OCI-LY1 (cell line): ENCODE results near the gene PAGR1.
"Not testable (repeated sequence)": the region's sequence is repeated elsewhere in the genome, so short reads cannot be mapped to it uniquely, and the experiment has no call there.

ENCODE experiments used
- H2AFZ ChIP-seq: fragments of 200-600 bp; sonication (generic), shearing (Covaris generic); 2 replicates; pipeline ENCODE4 v1.6.0; 2014; ENCODE audit warnings: antibody characterized with exemption, mild to moderate bottlenecking, low read length
- H3F3A ChIP-seq: fragments of 200-600 bp; sonication (generic), shearing (Covaris generic); 2 replicates; pipeline ENCODE4 v1.6.0; 2014; ENCODE audit warnings: mild to moderate bottlenecking, antibody characterized with exemption, low read length, moderate library complexity; ENCODE audit not compliant: insufficient read depth
- H3K27ac ChIP-seq: fragments of 200-600 bp; sonication (generic); 2 replicates; pipeline ENCODE4 v1.5.1; 2014; ENCODE audit warnings: low read length, mixed run types, mild to moderate bottlenecking, low read depth; ENCODE audit not compliant: poor library complexity, severe bottlenecking
- H3K27me3 ChIP-seq: fragments of 200-600 bp; sonication (generic); 2 replicates; pipeline ENCODE4 v1.6.0; 2014; ENCODE audit warnings: antibody characterized with exemption, mild to moderate bottlenecking, low read length, moderate library complexity; ENCODE audit not compliant: insufficient read depth
- H3K36me3 ChIP-seq: fragments of 200-600 bp; sonication (generic); 2 replicates; pipeline ENCODE4 v1.6.1; 2014; ENCODE audit warnings: mild to moderate bottlenecking, antibody characterized with exemption, low read length, moderate library complexity, mixed read lengths; ENCODE audit not compliant: insufficient read depth
- H3K4me1 ChIP-seq: fragments of 200-600 bp; sonication (generic); 2 replicates; pipeline ENCODE4 v1.5.1; 2014; ENCODE audit warnings: mild to moderate bottlenecking, low read length, moderate library complexity; ENCODE audit not compliant: insufficient read depth, severe bottlenecking
- H3K4me2 ChIP-seq: fragments of 200-600 bp; sonication (generic), shearing (Covaris generic); 2 replicates; pipeline ENCODE4 v1.6.1; 2014; ENCODE audit warnings: low read length
- H3K4me3 ChIP-seq: fragments of 200-600 bp; sonication (generic); 2 replicates; pipeline ENCODE4 v1.5.1; 2014; ENCODE audit warnings: low read length, low read depth, mild to moderate bottlenecking, mixed read lengths; ENCODE audit not compliant: poor library complexity, severe bottlenecking
- H3K79me2 ChIP-seq: fragments of 200-600 bp; shearing (Covaris generic); 2 replicates; pipeline ENCODE4 v1.6.1; 2016; ENCODE audit warnings: mixed run types, low read length, mixed read lengths; ENCODE audit not compliant: insufficient read depth
- H3K9ac ChIP-seq: fragments of 200-600 bp; sonication (generic), shearing (Covaris generic); 2 replicates; pipeline ENCODE4 v1.6.1; 2014; ENCODE audit warnings: mild to moderate bottlenecking, low read length, mixed read lengths
- H3K9me2 ChIP-seq: fragments of 200-600 bp; sonication (generic), shearing (Covaris generic); 2 replicates; pipeline ENCODE4 v1.6.1; 2014; ENCODE audit warnings: low read depth, mild to moderate bottlenecking, low read length, mixed read lengths
- H3K9me3 ChIP-seq: fragments of 200-600 bp; shearing (Covaris generic); 2 replicates; pipeline ENCODE4 v1.6.1; 2014; ENCODE audit warnings: low read length, mixed read lengths
- H4K20me1 ChIP-seq: fragments of 200-600 bp; sonication (generic), shearing (Covaris generic); 2 replicates; pipeline ENCODE4 v1.6.0; 2016; ENCODE audit warnings: mild to moderate bottlenecking, low read length; ENCODE audit not compliant: insufficient read depth
- CTCF ChIP-seq: fragments of 200-600 bp; sonication (generic), shearing (Covaris generic); IDR thresholded peaks from 2 replicates; pipeline ENCODE4 v1.5.1; 2017; ENCODE audit warnings: mild to moderate bottlenecking, antibody characterized with exemption, low read length, moderate library complexity, mixed read lengths
- EZH2 ChIP-seq: fragments of 200-600 bp; sonication (generic), shearing (Covaris generic); IDR thresholded peaks from 2 replicates; pipeline ENCODE4 v1.8.0; 2017; ENCODE audit warnings: borderline replicate concordance, mixed run types, mild to moderate bottlenecking, antibody characterized with exemption, low read length, moderate library complexity, mixed read lengths

Gene PAGR1

GRCh38 chr16:29775742-29776408 is 40.1 kb upstream of the PAGR1 start:
- Histone ChIP-seq H3F3A (no peaks in the 10 kb centered on the region), H3K4me1 (no peaks in the 10 kb centered on the region), H3K4me2 (no peak overlapping the region), H3K27me3 (no peaks in the 10 kb centered on the region), H2AFZ (no peak overlapping the region), H3K9me3 (no peaks in the 10 kb centered on the region), H3K36me3 (no peaks in the 10 kb centered on the region), H3K4me3 (no peak overlapping the region), H3K27ac (no peak overlapping the region), H3K79me2 (no peaks in the 10 kb centered on the region), H4K20me1 (no peaks in the 10 kb centered on the region), H3K9ac (no peak overlapping the region), H3K9me2 (no peaks in the 10 kb centered on the region)
- TF ChIP-seq EZH2 (no peak), CTCF (no peak)

GRCh38 chr16:29777576-29778350 is 38.2 kb upstream of the PAGR1 start, which contains the start of gene ZG16:
Gene ZG16 (plus strand): TSS chr16:29778256. CDS start chr16:29779267, 1,011 bp downstream.
- H3K9me3 ChIP-seq, result no peaks in the 10 kb centered on the region
- H3K4me3 ChIP-seq, result no peak within 1 kb of the TSS
- no peaks in the 10 kb centered on the region for H3K4me1 ChIP-seq
- no peak for TF ChIP-seq EZH2
- TF ChIP-seq CTCF, result no peak
- H3K27ac ChIP-seq, result no peak within 1 kb of the TSS
- H2AFZ ChIP-seq, result no peak within 1 kb of the TSS
- no peaks in the 10 kb centered on the region for H3K79me2 ChIP-seq
- H3F3A ChIP-seq, result no peaks in the 10 kb centered on the region
- H3K9ac ChIP-seq, result no peak within 1 kb of the TSS
- no peak within 1 kb of the TSS for H3K4me2 ChIP-seq
- no peaks in the 10 kb centered on the region for H3K9me2 ChIP-seq
- H4K20me1 ChIP-seq, result no peaks in the 10 kb centered on the region
- H3K27me3 ChIP-seq, result 0 out of 2 replicates have a peak, but pooled peaks cover 11% of the 10 kb centered on the region
- H3K36me3 ChIP-seq, result no peaks in the 10 kb centered on the region

- H3K27ac ChIP-seq, result no peak overlapping the region
- no peak overlapping the region for H3K9ac ChIP-seq
- no peaks in the 10 kb centered on the region for H3K79me2 ChIP-seq
- H3F3A ChIP-seq, result no peaks in the 10 kb centered on the region
- no peak overlapping the region for H2AFZ ChIP-seq
- no peak for TF ChIP-seq EZH2
- TF ChIP-seq CTCF, result no peak
- no peaks in the 10 kb centered on the region for H3K9me3 ChIP-seq
- H3K4me3 ChIP-seq, result no peak overlapping the region
- no peaks in the 10 kb centered on the region for H4K20me1 ChIP-seq
- 0 out of 2 replicates have a peak, but pooled peaks cover 11% of the 10 kb centered on the region for H3K27me3 ChIP-seq
- H3K9me2 ChIP-seq, result no peaks in the 10 kb centered on the region
- H3K4me2 ChIP-seq, result no peak overlapping the region
- no peaks in the 10 kb centered on the region for H3K4me1 ChIP-seq
- H3K36me3 ChIP-seq, result no peaks in the 10 kb centered on the region
Observed at GRCh38 chr16:29779474-29779873, 36.5 kb upstream of the PAGR1 start.

- H3K27me3 ChIP-seq, result 0 out of 2 replicates have a peak, but pooled peaks cover 11% of the 10 kb centered on the region
- not testable (repeated sequence) for H3K27ac ChIP-seq, H3K9me2 ChIP-seq, H3K36me3 ChIP-seq, H3F3A ChIP-seq, H4K20me1 ChIP-seq, H2AFZ ChIP-seq, H3K79me2 ChIP-seq, H3K4me3 ChIP-seq, H3K4me2 ChIP-seq, H3K9ac ChIP-seq, H3K9me3 ChIP-seq
- peaks cover 11% of the 10 kb centered on the region for H3K4me1 ChIP-seq
Observed at GRCh38 chr16:29783094-29783953, 32.6 kb upstream of the PAGR1 start.
